SK-N-SH (cell line): ENCODE results near the gene TOGARAM2. TPM values are rescaled to one million over a fixed set of nuclear protein-coding genes. Genes with fewer than 3 reads are reported as not detected.

ENCODE experiments used
- CTCF ChIA-PET: fragments of 300-600, 350-600 bp; formaldehyde crosslinking; extraction: SDS; loops from one replicate; lab custom pipeline; 2021; lab: Yijun Ruan, JAX
- POLR2A ChIA-PET: fragments of 350-600 bp; sonication (Branson Sonifier 250); formaldehyde crosslinking; extraction: SDS; loops from one replicate; lab custom pipeline; 2020; ENCODE audit warnings: antibody characterized with exemption, inconsistent platforms; lab: Yijun Ruan, JAX
- DNase-seq: peaks from one replicate; pipeline ENCODE4 v3.0.0; 2012
- H2AFZ ChIP-seq: fragments of 200-600 bp; sonication (generic); 2 replicates; pipeline ENCODE4 v1.8.1; 2016; ENCODE audit warnings: antibody characterized with exemption, mild to moderate bottlenecking, low read depth
- H3F3A ChIP-seq: fragments of 200-600 bp; sonication (generic); replicated peaks from 2 replicates; pipeline ENCODE3; 2016; ENCODE audit warnings: antibody characterized with exemption, mild to moderate bottlenecking; ENCODE audit not compliant: insufficient read depth
- H3K27ac ChIP-seq, 2 experiments: fragments of 200-500 bp in 1 of 2; fragments of 200-600 bp in 1 of 2; sonication (Bioruptor generic) in 1 of 2; sonication (generic), shearing (Covaris generic) in 1 of 2; 2 replicates each; pipeline versions ENCODE4 v1.5.1 to v1.6.1; 2014 to 2016; ENCODE audit warnings: low read depth in 2 of 2, inconsistent platforms in 1 of 2, low read length in 1 of 2, mild to moderate bottlenecking in 1 of 2, mixed read lengths in 1 of 2
- H3K27me3 ChIP-seq: fragments of 200-600 bp; sonication (generic), shearing (Covaris generic); 2 replicates; pipeline ENCODE4 v1.6.1; 2016; ENCODE audit warnings: mixed run types; ENCODE audit not compliant: insufficient read depth
- H3K36me3 ChIP-seq, 2 experiments: fragments of 200-500 bp in 1 of 2; fragments of 200-600 bp in 1 of 2; sonication (Bioruptor generic) in 1 of 2; sonication (generic) in 1 of 2; replicated peaks in 1 of 2; 2 replicates each; pipeline versions ENCODE3 to v1.5.1; 2014 to 2016; ENCODE audit warnings: low read length in 1 of 2, mild to moderate bottlenecking in 1 of 2; ENCODE audit not compliant: insufficient read depth in 2 of 2, control insufficient read depth in 1 of 2
- H3K4me1 ChIP-seq, 2 experiments: fragments of 200-500 bp in 1 of 2; fragments of 200-600 bp in 1 of 2; sonication (Bioruptor generic) in 1 of 2; sonication (generic), shearing (Covaris generic) in 1 of 2; 2 replicates each; pipeline versions ENCODE4 v1.5.1 to v1.6.1; 2014 to 2016; ENCODE audit warnings: low read depth in 1 of 2, low read length in 1 of 2, mixed run types in 1 of 2; ENCODE audit not compliant: insufficient read depth in 2 of 2, control insufficient read depth in 1 of 2
- H3K4me2 ChIP-seq: fragments of 200-600 bp; sonication (generic), shearing (Covaris generic); 2 replicates; pipeline ENCODE4 v1.6.1; 2017; ENCODE audit warnings: mixed run types
- H3K4me3 ChIP-seq, 2 experiments: fragments of 200-500 bp in 1 of 2; fragments of 200-600 bp in 1 of 2; sonication (Bioruptor generic) in 1 of 2; sonication (generic), shearing (Covaris generic) in 1 of 2; 2 replicates each; pipeline versions ENCODE4 v1.5.1 to v1.8.1; 2014 to 2016; ENCODE audit warnings: low read depth in 2 of 2, inconsistent platforms in 1 of 2, low read length in 1 of 2, mild to moderate bottlenecking in 1 of 2, mixed read lengths in 1 of 2, moderate library complexity in 1 of 2
- H3K79me2 ChIP-seq: fragments of 200-600 bp; sonication (generic); 2 replicates; pipeline ENCODE4 v1.8.1; 2017; ENCODE audit warnings: mild to moderate bottlenecking; ENCODE audit not compliant: insufficient read depth
- H3K9ac ChIP-seq: fragments of 200-600 bp; sonication (generic); 2 replicates; pipeline ENCODE4 v1.6.1; 2017; ENCODE audit warnings: mixed run types
- H3K9me2 ChIP-seq: fragments of 200-600 bp; sonication (generic); 2 replicates; pipeline ENCODE4 v1.6.1; 2017; ENCODE audit warnings: mixed run types
- H3K9me3 ChIP-seq: fragments of 200-600 bp; sonication (generic); 2 replicates; pipeline ENCODE4 v1.6.1; 2017; ENCODE audit warnings: mixed run types, mild to moderate bottlenecking, moderate library complexity
- H4K20me1 ChIP-seq: fragments of 200-600 bp; sonication (generic); 2 replicates; pipeline ENCODE4 v1.6.1; 2017; ENCODE audit warnings: mild to moderate bottlenecking, mixed run types; ENCODE audit not compliant: insufficient read depth
- ELF1 ChIP-seq: IDR thresholded peaks from 2 replicates; pipeline ENCODE4 v1.4.0; 2012
- EZH2phosphoT487 ChIP-seq: fragments of 200-600 bp; sonication (generic); IDR thresholded peaks from 2 replicates; pipeline ENCODE4 v1.6.1; 2017; ENCODE audit warnings: low read depth, mixed run types, mild to moderate bottlenecking, antibody characterized with exemption, moderate library complexity, borderline replicate concordance
- FOSL2 ChIP-seq: IDR thresholded peaks from 2 replicates; pipeline ENCODE4 v1.4.0; 2012; ENCODE audit warnings: low read depth, mild to moderate bottlenecking, moderate library complexity, borderline replicate concordance
- FOXJ3 ChIP-seq: sonication (generic); formaldehyde crosslinking; IDR thresholded peaks from 2 replicates; pipeline ENCODE4 v1.5.1; 2020; ENCODE audit warnings: mild to moderate bottlenecking, missing genetic modification reagents
- FOXM1 ChIP-seq: IDR thresholded peaks from 2 replicates; pipeline ENCODE4 v1.4.0; 2012; ENCODE audit warnings: low read depth, mild to moderate bottlenecking
- GATA2 ChIP-seq: sonication (generic); formaldehyde crosslinking; IDR thresholded peaks from 2 replicates; pipeline ENCODE4 v1.5.0; 2020; ENCODE audit warnings: mild to moderate bottlenecking, missing genetic modification reagents
- JUND ChIP-seq: IDR thresholded peaks from 2 replicates; pipeline ENCODE4 v1.4.0; 2012
- NFIC ChIP-seq: IDR thresholded peaks from 2 replicates; pipeline ENCODE4 v1.4.0; 2012; ENCODE audit warnings: borderline replicate concordance
- POLR2AphosphoS5 ChIP-seq: IDR thresholded peaks from 2 replicates; pipeline ENCODE4 v1.6.1; 2012; ENCODE audit warnings: low read depth, low read length
- RAD21 ChIP-seq: IDR thresholded peaks from 2 replicates; pipeline ENCODE4 v1.6.1; 2012; ENCODE audit warnings: mild to moderate bottlenecking, low read length
- REST ChIP-seq: IDR thresholded peaks from 2 replicates; pipeline ENCODE4 v1.6.1; 2012; ENCODE audit warnings: mild to moderate bottlenecking, low read depth, low read length, moderate library complexity
- RFX5 ChIP-seq: IDR thresholded peaks from 2 replicates; pipeline ENCODE4 v1.6.1; 2012; ENCODE audit warnings: mild to moderate bottlenecking, improper control_type of control experiment, low read length
- SIN3A ChIP-seq: IDR thresholded peaks from 2 replicates; pipeline ENCODE4 v1.6.1; 2012; ENCODE audit warnings: low read depth, mild to moderate bottlenecking, low read length, moderate library complexity, borderline replicate concordance
- TAF1 ChIP-seq: IDR thresholded peaks from 2 replicates; pipeline ENCODE4 v1.6.1; 2012; ENCODE audit warnings: low read depth, mild to moderate bottlenecking, low read length, moderate library complexity, borderline replicate concordance
- TCF12 ChIP-seq: IDR thresholded peaks from 2 replicates; pipeline ENCODE4 v1.4.0; 2012
- TEAD4 ChIP-seq: IDR thresholded peaks from 2 replicates; pipeline ENCODE4 v1.4.0; 2012; ENCODE audit warnings: mild to moderate bottlenecking, borderline replicate concordance; ENCODE audit not compliant: insufficient read depth
- USF1 ChIP-seq: IDR thresholded peaks from 2 replicates; pipeline ENCODE4 v1.4.0; 2012; ENCODE audit warnings: low read depth, borderline replicate concordance
- YY1 ChIP-seq: IDR thresholded peaks from 2 replicates; pipeline ENCODE4 v1.4.0; 2012; ENCODE audit warnings: low read depth, mild to moderate bottlenecking
- WGBS: methylation state at CpG from one replicate; pipeline ENCODE4 v1.1.6; 2017; ENCODE audit warnings: low lambda C conversion rate; 5-methylcytosine and 5-hydroxymethylcytosine counted together
- polyA plus RNA-seq, 3 experiments: library from polyadenylated mRNA; depleted of rRNA; stranded (reverse); fragments of >200 nt; gene quantifications; 2 replicates each; pipeline ENCODE4 v1.2.3, GENCODE V29; 2012
- TF ChIP-seq, protein P1 (sequence below): IDR thresholded peaks from 2 replicates; pipeline ENCODE4 v1.4.0; 2012; ENCODE audit warnings: low read depth
- TF ChIP-seq, protein P2 (sequence below): fragments of 200-600 bp; sonication (generic); IDR thresholded peaks from 2 replicates; pipeline ENCODE4 v1.6.1; 2017; ENCODE audit warnings: antibody characterized with exemption, mild to moderate bottlenecking, moderate library complexity

TOGARAM2 gene
- polyA plus RNA-seq, 1 of the 3 experiments (the other 2 are of a cell fraction): 0.69 TPM

DNA sequence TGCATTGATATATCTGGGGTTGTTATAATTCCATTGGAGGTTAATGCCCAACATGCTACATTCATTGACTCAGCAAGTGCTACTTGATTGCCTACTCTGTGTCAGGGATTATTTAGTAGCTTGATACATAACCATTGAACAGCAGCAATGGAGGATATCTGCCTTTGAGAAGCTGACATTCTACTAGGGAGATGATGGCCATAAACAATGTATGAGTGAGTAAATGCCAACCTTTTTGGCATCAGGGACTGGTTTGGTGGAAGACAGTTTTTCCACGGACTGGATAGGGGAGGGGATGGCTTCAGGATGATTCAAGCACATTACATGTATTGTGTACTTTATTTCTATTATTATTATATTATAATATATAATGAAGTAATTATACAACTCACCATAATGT, 31.9 kb upstream of the TOGARAM2 start:
- Histone ChIP-seq H3K27me3 (no peaks in the 10 kb centered on the region), H3K36me3 (peaks cover 50 to 54% of the 10 kb centered on the region in 2 experiments), H3K4me2 (no peak overlapping the region), H3F3A (peaks cover 28% of the 10 kb centered on the region), H3K9ac (no peak overlapping the region), H4K20me1 (no peaks in the 10 kb centered on the region), H3K79me2 (no peaks in the 10 kb centered on the region), H3K9me2 (no peaks in the 10 kb centered on the region), H3K27ac (no peak overlapping the region), H3K4me1 (peaks cover 0 to 3% of the 10 kb centered on the region in 2 experiments; a peak in 2 of 4 replicates), H2AFZ (no peak overlapping the region), H3K9me3 (no peaks in the 10 kb centered on the region), H3K4me3 (no peak overlapping the region; a peak in 1 of 4 replicates)
- ChIA-PET CTCF (interaction anchor here (0.6 to 1.8 kb wide), 5 partner anchors 10 to 389 kb away, joined by 3 to 6 read pairs (median 4); no protein-coding TSS in a partner anchor), POLR2A (no interaction called here)
- TF ChIP-seq TEAD4 (no peak), POLR2AphosphoS5 (no peak), RFX5 (no peak), YY1 (no peak), FOXJ3 (CRISPR knock-in tag) (no peak), TCF12 (no peak), FOSL2 (no peak), NFIC (no peak), GATA2 (CRISPR knock-in tag) (no peak), JUND (no peak), USF1 (no peak), SIN3A (no peak), REST (no peak), FOXM1 (no peak), EZH2phosphoT487 (no peak), RAD21 (no peak), TAF1 (no peak), ELF1 (no peak)
- TF ChIP-seq, protein P1, sequence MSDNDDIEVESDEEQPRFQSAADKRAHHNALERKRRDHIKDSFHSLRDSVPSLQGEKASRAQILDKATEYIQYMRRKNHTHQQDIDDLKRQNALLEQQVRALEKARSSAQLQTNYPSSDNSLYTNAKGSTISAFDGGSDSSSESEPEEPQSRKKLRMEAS: no peak
- TF ChIP-seq, protein P2, sequence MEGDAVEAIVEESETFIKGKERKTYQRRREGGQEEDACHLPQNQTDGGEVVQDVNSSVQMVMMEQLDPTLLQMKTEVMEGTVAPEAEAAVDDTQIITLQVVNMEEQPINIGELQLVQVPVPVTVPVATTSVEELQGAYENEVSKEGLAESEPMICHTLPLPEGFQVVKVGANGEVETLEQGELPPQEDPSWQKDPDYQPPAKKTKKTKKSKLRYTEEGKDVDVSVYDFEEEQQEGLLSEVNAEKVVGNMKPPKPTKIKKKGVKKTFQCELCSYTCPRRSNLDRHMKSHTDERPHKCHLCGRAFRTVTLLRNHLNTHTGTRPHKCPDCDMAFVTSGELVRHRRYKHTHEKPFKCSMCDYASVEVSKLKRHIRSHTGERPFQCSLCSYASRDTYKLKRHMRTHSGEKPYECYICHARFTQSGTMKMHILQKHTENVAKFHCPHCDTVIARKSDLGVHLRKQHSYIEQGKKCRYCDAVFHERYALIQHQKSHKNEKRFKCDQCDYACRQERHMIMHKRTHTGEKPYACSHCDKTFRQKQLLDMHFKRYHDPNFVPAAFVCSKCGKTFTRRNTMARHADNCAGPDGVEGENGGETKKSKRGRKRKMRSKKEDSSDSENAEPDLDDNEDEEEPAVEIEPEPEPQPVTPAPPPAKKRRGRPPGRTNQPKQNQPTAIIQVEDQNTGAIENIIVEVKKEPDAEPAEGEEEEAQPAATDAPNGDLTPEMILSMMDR: no peak
- WGBS: 96% methylated on average over 1 of the region's 1 CpG
- DNase-seq: no peak
